Neural progenitor cell (in vitro differentiated cells): ENCODE data around the gene DCAF4L1.

Experiments used
- CTCF ChIP-seq: fragments of 200-600 bp; sonication (generic); IDR thresholded peaks from 2 replicates; pipeline ENCODE4 v1.5.1; 2017; ENCODE audit warnings: antibody characterized with exemption, mild to moderate bottlenecking
- EZH2 ChIP-seq: fragments of 200-600 bp; sonication (generic); IDR thresholded peaks from 2 replicates; pipeline ENCODE4 v1.6.1; 2017; ENCODE audit warnings: antibody characterized with exemption, mild to moderate bottlenecking, moderate library complexity
- EZH2phosphoT487 ChIP-seq: fragments of 200-600 bp; sonication (generic); IDR thresholded peaks from 2 replicates; pipeline ENCODE4 v1.6.1; 2017; ENCODE audit warnings: antibody characterized with exemption

DNA sequence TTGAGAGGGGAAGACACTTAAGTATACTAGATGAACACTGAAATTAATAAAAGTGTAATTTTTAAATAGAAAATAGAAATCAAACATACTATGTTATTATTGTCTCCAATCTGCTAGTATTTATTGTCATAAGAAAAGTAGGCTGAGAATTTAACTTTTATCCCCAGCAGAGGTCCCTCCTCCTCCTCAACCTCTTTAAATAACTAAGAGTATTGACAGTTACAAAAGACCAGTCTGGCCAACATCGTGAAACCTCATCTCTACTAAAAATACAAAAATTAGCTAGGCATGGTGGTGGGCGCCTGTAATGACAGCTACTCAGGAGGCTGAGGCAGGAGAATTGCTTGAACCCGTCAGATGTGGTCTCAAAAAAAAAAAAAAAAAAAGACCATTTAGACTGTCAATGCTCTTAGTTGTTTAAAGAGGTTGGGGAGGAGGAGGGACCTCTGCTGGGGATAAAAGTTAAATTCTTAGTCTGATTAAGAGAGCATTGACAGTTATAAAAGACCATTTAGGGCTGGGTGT is 13.0 kb downstream of the DCAF4L1 start:
- TF ChIP-seq EZH2 = no peak
- no peak for TF ChIP-seq CTCF
- TF ChIP-seq EZH2phosphoT487 = no peak
